GM23338 (cell line): Measurements from ENCODE around the gene PTAFR.

Source experiments
- CREB1 ChIP-seq: fragments of 250-450 bp; sonication (Bioruptor Pico); IDR thresholded peaks from 2 replicates; pipeline ENCODE4 v1.5.0; 2020; ENCODE audit warnings: low read depth, mild to moderate bottlenecking, moderate library complexity
- EZH2 ChIP-seq: fragments of 200-600 bp; sonication (generic); IDR thresholded peaks from one replicate; pipeline ENCODE4 v1.8.0; 2017; ENCODE audit warnings: antibody characterized with exemption, mild to moderate bottlenecking, low read depth; ENCODE audit not compliant: unreplicated experiment
- EZH2phosphoT487 ChIP-seq: fragments of 200-600 bp; sonication (generic); IDR thresholded peaks from one replicate; pipeline ENCODE4 v1.8.1; 2018; ENCODE audit warnings: antibody characterized with exemption; ENCODE audit not compliant: unreplicated experiment
- POLR2AphosphoS5 ChIP-seq: IDR thresholded peaks from 2 replicates; pipeline ENCODE4 v1.6.1; 2016; ENCODE audit warnings: antibody characterized with exemption, low read depth
- STAT1 ChIP-seq: IDR thresholded peaks from one replicate; pipeline ENCODE4 v1.6.1; 2016; ENCODE audit warnings: antibody characterized with exemption; ENCODE audit not compliant: unreplicated experiment
- TF ChIP-seq, protein P1 (sequence below): IDR thresholded peaks from one replicate; pipeline ENCODE4 v1.6.1; 2018; ENCODE audit warnings: antibody characterized with exemption; ENCODE audit not compliant: unreplicated experiment
- TF ChIP-seq, protein P2 (sequence below), 2 experiments: fragments of 200-600 bp in 1 of 2; sonication (generic) in 1 of 2; conservative IDR thresholded peaks; 2 replicates each; pipeline versions ENCODE4 v1.5.1 to v1.6.1; 2016 to 2017; ENCODE audit warnings: antibody characterized with exemption in 2 of 2, low read depth in 2 of 2, mild to moderate bottlenecking in 2 of 2, moderate library complexity in 1 of 2

DNA sequence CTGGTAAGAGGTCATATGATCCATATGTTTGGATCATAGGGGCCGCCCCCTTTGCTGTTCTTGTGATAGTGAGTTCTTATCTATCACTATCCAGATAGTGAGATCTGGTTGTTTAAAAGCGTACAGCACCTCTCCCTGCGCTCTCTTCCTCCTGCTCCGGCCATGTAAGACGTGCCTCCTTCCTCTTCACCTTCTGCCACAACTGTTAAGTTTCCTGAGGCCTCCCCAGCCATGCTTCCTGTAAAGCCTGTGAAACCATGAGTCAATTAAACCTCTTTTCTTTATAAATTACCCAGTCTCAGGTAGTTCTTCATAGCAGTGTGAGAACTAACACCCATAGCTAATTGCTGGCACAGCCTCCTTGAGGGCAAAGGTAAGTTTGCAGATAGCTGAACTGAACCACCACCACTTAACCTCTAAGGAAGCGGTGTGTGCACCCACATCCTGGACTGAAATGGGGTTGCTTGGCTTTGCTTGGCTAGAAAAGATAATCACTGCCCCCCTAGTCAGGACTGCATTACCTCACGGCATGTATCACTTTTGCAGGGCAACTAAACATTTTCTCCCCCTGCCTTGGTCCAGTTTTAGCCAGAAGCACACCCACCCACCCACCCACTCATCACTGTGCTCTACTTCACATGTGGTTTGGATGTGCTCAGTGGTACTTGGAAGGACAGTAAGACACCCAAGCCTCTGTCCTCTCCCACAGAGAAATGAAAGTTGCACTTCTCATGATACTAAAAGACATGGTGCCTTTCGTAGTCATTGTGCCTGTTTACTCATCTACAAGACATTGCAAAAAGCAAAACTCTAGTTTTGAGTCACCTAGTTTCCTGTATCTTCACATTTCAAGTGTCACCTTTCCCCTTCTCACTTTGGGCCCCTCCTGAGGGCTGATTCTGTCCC is 23.1 kb upstream of the PTAFR start:
- no peak for TF ChIP-seq POLR2AphosphoS5
- TF ChIP-seq, protein P1, sequence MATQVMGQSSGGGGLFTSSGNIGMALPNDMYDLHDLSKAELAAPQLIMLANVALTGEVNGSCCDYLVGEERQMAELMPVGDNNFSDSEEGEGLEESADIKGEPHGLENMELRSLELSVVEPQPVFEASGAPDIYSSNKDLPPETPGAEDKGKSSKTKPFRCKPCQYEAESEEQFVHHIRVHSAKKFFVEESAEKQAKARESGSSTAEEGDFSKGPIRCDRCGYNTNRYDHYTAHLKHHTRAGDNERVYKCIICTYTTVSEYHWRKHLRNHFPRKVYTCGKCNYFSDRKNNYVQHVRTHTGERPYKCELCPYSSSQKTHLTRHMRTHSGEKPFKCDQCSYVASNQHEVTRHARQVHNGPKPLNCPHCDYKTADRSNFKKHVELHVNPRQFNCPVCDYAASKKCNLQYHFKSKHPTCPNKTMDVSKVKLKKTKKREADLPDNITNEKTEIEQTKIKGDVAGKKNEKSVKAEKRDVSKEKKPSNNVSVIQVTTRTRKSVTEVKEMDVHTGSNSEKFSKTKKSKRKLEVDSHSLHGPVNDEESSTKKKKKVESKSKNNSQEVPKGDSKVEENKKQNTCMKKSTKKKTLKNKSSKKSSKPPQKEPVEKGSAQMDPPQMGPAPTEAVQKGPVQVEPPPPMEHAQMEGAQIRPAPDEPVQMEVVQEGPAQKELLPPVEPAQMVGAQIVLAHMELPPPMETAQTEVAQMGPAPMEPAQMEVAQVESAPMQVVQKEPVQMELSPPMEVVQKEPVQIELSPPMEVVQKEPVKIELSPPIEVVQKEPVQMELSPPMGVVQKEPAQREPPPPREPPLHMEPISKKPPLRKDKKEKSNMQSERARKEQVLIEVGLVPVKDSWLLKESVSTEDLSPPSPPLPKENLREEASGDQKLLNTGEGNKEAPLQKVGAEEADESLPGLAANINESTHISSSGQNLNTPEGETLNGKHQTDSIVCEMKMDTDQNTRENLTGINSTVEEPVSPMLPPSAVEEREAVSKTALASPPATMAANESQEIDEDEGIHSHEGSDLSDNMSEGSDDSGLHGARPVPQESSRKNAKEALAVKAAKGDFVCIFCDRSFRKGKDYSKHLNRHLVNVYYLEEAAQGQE: no peak
- TF ChIP-seq, protein P2, sequence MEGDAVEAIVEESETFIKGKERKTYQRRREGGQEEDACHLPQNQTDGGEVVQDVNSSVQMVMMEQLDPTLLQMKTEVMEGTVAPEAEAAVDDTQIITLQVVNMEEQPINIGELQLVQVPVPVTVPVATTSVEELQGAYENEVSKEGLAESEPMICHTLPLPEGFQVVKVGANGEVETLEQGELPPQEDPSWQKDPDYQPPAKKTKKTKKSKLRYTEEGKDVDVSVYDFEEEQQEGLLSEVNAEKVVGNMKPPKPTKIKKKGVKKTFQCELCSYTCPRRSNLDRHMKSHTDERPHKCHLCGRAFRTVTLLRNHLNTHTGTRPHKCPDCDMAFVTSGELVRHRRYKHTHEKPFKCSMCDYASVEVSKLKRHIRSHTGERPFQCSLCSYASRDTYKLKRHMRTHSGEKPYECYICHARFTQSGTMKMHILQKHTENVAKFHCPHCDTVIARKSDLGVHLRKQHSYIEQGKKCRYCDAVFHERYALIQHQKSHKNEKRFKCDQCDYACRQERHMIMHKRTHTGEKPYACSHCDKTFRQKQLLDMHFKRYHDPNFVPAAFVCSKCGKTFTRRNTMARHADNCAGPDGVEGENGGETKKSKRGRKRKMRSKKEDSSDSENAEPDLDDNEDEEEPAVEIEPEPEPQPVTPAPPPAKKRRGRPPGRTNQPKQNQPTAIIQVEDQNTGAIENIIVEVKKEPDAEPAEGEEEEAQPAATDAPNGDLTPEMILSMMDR (conservative IDR thresholded peaks at IDR 0.05; ENCODE audit: low read depth in 2 of 2): no peak
- no peak for TF ChIP-seq CREB1
- TF ChIP-seq EZH2: no peak
- no peak for TF ChIP-seq EZH2phosphoT487
- TF ChIP-seq STAT1: no peak
